Vagina (tissue), 2 donors: ENCODE measurements around the gene CCDC194.
"Not testable (repeated sequence)": the region's sequence is repeated elsewhere in the genome, so short reads cannot be mapped to it uniquely, and the experiment has no call there.

Experiments used
- POLR2A ChIP-seq, 2 donors: fragments of 450-650 bp; IDR thresholded peaks; one replicate each; pipeline ENCODE4 v1.6.1; 2017; ENCODE audit warnings: antibody characterized with exemption in 2 of 2, mild to moderate bottlenecking in 2 of 2, moderate library complexity in 2 of 2
- TF ChIP-seq, protein P1 (sequence below), 3 experiments: fragments of 450-650 bp in 2 of 3; fragments of 200-600 bp in 1 of 3; sonication (generic) in 1 of 3; IDR thresholded peaks; one replicate each; pipeline ENCODE4 v1.5.1; 2017 to 2019; ENCODE audit warnings: antibody characterized with exemption in 3 of 3, mild to moderate bottlenecking in 2 of 3, moderate library complexity in 2 of 3

GRCh38 chr19:17363852-17364605 lies 30.0 kb downstream of the CCDC194 start:
- TF ChIP-seq, protein P1, sequence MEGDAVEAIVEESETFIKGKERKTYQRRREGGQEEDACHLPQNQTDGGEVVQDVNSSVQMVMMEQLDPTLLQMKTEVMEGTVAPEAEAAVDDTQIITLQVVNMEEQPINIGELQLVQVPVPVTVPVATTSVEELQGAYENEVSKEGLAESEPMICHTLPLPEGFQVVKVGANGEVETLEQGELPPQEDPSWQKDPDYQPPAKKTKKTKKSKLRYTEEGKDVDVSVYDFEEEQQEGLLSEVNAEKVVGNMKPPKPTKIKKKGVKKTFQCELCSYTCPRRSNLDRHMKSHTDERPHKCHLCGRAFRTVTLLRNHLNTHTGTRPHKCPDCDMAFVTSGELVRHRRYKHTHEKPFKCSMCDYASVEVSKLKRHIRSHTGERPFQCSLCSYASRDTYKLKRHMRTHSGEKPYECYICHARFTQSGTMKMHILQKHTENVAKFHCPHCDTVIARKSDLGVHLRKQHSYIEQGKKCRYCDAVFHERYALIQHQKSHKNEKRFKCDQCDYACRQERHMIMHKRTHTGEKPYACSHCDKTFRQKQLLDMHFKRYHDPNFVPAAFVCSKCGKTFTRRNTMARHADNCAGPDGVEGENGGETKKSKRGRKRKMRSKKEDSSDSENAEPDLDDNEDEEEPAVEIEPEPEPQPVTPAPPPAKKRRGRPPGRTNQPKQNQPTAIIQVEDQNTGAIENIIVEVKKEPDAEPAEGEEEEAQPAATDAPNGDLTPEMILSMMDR (IDR thresholded peaks at IDR 0.05), result not testable (repeated sequence)
- TF ChIP-seq POLR2A (IDR thresholded peaks at IDR 0.05), result not testable (repeated sequence)
